ENCODE data around the gene CACNA1I.

DNA sequence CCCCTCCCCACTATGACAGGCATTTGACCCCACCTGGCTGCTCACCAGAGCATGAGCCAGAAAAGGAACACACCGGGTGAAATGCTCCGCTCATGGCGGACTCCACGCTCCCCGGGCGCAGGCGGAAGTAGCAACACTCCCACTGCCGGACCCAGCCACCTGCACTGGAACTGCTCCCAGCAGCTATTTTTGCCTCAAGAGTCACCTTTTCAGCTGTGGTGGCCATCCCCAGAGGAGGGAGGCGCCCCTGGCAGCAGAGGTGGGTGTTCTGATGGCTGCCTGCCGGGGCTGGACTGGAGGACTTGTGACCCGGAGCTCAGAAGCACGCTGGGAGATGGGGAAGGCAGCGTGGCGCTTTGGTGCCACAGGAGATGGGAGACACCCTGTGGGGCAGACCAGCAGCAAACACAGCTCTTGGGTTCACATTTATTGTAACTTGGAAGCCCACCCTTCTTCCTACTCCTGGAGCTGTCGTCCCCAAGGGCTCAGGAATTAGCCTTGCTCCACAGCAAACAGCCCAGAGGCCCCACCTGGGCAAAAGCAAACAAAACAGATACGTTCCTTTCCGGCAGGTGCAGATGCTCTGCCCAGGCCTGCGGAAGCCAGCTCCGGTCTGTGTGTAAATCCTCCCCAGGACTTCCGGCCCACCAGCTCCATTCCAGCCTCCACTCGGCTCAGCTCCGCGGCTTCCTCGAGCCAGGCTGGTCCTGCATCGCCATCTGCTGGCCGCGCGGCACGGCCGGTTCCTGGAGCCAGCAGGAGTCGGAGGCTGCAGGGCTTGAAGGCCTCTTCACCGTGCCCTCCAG is 41.7 kb upstream of the CACNA1I start:
- TF ChIP-seq CTCF (IDR thresholded peaks at IDR 0.05; ENCODE audit: insufficient read depth, low read length, poor library complexity, severe bottlenecking) (peak; percentile 96), EZH2phosphoT487 (conservative IDR thresholded peaks at IDR 0.05; ENCODE audit: low read length) (no peak)

Measured in SU-DHL-6 (cell line).